Uterus (tissue), 2 donors: ENCODE results near the gene PPP2R5A.

ENCODE experiments used
- POLR2A ChIP-seq, 2 donors: fragments of 450-650 bp; IDR thresholded peaks; one replicate each; pipeline ENCODE4 v1.6.1; 2016; ENCODE audit warnings: antibody characterized with exemption in 2 of 2, mild to moderate bottlenecking in 1 of 2, moderate library complexity in 1 of 2
- TF ChIP-seq, protein P1 (sequence below), 4 experiments: fragments of 200-600 bp in 2 of 4; fragments of 450-650 bp in 2 of 4; sonication (generic) in 2 of 4; IDR thresholded peaks; one replicate each; pipeline ENCODE4 v1.5.1; 2016 to 2019; ENCODE audit warnings: antibody characterized with exemption in 4 of 4, mild to moderate bottlenecking in 2 of 4, moderate library complexity in 1 of 4

- TF ChIP-seq POLR2A (IDR thresholded peaks at IDR 0.05), result no peak
- TF ChIP-seq, protein P1, sequence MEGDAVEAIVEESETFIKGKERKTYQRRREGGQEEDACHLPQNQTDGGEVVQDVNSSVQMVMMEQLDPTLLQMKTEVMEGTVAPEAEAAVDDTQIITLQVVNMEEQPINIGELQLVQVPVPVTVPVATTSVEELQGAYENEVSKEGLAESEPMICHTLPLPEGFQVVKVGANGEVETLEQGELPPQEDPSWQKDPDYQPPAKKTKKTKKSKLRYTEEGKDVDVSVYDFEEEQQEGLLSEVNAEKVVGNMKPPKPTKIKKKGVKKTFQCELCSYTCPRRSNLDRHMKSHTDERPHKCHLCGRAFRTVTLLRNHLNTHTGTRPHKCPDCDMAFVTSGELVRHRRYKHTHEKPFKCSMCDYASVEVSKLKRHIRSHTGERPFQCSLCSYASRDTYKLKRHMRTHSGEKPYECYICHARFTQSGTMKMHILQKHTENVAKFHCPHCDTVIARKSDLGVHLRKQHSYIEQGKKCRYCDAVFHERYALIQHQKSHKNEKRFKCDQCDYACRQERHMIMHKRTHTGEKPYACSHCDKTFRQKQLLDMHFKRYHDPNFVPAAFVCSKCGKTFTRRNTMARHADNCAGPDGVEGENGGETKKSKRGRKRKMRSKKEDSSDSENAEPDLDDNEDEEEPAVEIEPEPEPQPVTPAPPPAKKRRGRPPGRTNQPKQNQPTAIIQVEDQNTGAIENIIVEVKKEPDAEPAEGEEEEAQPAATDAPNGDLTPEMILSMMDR (IDR thresholded peaks at IDR 0.05), result no peak
These were observed 13.3 kb upstream of the PPP2R5A start for GRCh38 chr1:212271823-212272485.
